Gastrocnemius medialis (tissue), 4 donors: ENCODE results near the gene BCL10.

ENCODE experiments used
- POLR2A ChIP-seq, 2 donors: fragments of 450-650 bp; IDR thresholded peaks; one replicate each; pipeline ENCODE4 v1.6.1; 2017; ENCODE audit warnings: antibody characterized with exemption in 2 of 2, mild to moderate bottlenecking in 2 of 2, moderate library complexity in 2 of 2
- TF ChIP-seq, protein P1 (sequence below), 5 experiments: fragments of 450-650 bp in 3 of 5; fragments of 200-600 bp in 2 of 5; sonication (generic) in 2 of 5; IDR thresholded peaks in 4 of 5; conservative IDR thresholded peaks in 1 of 5; 1 replicate in 4 of 5; 2 replicates in 1 of 5; pipeline ENCODE4 v1.5.1; 2016 to 2019; ENCODE audit warnings: antibody characterized with exemption in 5 of 5, mild to moderate bottlenecking in 3 of 5, moderate library complexity in 3 of 5

DNA sequence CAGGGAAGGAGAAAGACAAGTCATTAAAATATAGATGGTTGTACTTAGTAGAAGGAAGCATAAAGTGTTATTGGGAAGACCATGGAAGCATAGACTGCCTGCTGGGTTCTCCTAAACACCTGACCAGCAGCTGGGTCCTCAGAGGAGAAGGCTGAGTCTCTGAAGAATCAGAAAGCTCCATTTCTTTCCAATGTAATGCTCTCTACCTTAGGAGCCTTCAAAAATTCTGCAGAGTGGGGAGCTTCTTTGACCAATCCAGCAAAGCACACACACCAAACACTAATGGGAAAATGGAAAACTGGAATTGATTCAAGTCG lies 21.1 kb upstream of the BCL10 start:
- TF ChIP-seq, protein P1, sequence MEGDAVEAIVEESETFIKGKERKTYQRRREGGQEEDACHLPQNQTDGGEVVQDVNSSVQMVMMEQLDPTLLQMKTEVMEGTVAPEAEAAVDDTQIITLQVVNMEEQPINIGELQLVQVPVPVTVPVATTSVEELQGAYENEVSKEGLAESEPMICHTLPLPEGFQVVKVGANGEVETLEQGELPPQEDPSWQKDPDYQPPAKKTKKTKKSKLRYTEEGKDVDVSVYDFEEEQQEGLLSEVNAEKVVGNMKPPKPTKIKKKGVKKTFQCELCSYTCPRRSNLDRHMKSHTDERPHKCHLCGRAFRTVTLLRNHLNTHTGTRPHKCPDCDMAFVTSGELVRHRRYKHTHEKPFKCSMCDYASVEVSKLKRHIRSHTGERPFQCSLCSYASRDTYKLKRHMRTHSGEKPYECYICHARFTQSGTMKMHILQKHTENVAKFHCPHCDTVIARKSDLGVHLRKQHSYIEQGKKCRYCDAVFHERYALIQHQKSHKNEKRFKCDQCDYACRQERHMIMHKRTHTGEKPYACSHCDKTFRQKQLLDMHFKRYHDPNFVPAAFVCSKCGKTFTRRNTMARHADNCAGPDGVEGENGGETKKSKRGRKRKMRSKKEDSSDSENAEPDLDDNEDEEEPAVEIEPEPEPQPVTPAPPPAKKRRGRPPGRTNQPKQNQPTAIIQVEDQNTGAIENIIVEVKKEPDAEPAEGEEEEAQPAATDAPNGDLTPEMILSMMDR (IDR thresholded peaks at IDR 0.05 in 4 of 5, conservative IDR thresholded peaks at IDR 0.05 in 1 of 5): no peak
- no peak for TF ChIP-seq POLR2A (IDR thresholded peaks at IDR 0.05)
